Smooth muscle cell of the brain vasculature (primary cell): ENCODE data around the gene MAPK10.
"Not testable (repeated sequence)": the region's sequence is repeated elsewhere in the genome, so short reads cannot be mapped to it uniquely, and the experiment has no call there.

ENCODE experiments used
- DNase-seq: peaks from one replicate; pipeline ENCODE4 v3.0.0-alpha.2; 2012; ENCODE audit warnings: low read depth, low spot score

Gene MAPK10

DNA sequence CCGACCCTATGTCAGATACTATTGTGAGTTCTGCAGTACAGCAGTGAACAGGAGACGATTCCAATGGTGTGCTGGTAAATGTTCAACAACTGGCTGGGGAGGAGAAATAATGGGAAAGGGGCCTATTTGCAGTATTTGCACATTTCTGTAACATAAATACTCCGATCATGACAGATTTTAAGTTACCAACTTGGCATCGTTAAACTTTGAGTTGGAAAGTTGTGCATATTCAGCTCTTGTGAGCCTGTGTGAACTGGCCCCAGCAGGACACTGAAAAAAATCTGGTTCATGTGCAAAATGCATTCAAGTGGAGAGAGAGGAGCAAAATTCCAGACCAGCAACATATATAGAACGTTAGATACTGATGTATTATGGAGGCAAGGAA, 175.0 kb downstream of the MAPK10 start:
- DNase-seq, result no peak

DNA sequence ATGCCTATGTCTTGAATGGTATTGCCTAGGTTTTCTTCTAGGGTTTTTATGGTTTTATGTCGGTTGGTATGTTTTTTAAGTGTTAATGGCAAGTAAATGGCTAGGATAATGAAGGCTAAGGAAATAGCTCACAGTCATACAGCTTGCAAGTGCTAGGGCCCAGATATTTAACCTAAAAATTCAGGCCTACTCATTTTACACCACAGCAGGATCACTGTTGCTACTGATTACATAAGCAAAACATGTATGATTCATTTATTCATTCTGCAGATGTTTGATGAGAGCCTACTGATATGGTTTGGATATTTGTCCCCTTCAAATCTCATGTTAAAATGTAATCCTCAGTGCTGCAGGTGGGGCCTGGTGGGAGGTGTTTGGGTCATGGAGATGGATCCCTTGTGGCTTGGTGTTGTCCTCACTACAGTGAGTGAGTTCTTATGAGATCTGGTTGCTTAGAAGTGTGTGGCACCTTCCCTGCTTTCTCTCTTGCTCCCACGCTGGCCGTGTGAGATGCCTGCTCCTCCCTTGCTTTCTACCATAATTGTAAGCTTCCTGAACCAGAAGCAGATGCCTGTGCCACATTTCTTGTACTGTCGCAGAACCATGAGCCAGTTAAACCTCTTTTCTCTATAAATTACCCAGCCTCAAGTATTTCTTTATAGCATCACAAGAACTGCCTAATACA, 175.5 kb downstream of the MAPK10 start:
- DNase-seq, result no peak

DNA sequence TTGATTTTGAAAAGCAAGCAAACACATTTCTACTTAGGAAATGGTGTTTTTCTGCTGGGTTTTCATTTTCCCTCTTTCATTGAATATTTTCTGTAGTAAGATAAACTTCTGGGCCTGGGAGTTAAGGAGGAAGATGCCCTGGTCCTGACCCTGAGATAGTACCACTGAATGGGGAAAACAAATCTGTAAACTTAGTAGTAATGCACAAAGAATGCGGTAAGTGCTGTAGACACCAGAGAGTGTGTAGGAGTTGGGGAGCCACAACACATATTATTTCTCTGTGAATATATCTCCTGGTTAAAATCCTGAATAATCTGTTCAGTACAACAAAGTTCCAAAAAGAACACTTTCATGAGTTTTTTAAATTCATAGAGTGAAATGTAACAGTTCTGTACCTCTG, 178.3 kb downstream of the MAPK10 start:
- no peak for DNase-seq

DNA sequence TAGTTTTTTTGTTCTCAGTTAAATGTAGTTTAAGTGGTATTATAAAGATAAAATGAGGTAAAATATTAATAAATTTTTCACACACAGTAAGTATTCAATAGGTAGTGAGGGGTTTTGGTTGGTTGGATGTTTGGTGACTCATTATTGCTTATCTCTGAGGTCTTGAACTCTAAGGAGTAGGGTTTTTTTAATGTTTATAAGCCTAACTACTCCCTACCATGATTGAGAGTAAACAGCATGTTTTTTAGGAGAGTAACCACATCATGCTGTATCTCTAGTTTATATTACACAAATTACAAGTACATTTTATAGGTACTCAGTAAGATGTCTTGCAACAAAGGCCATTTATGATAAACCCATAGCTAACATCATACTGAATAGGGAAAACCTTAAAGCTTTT, 181.6 kb downstream of the MAPK10 start:
- DNase-seq, result no peak

DNA sequence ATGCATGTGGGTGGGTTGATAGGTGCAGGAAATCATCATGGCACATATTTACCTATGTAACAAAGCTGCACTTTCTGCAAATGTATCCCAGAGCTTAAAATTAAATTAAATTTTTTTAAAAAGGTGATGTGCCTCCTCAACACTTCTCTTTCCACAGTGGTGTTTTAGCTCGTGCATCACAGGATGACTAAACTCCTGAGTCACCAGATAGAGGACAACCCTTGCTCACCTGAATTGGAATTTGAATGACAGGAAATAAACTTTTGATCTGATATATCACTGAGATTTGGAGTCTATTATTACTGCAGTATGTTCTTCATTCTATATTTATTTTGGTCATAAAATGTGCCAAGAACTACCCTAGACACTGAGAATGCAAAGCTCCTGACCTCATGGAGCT, 185.3 kb downstream of the MAPK10 start:
- DNase-seq, result no peak

DNA sequence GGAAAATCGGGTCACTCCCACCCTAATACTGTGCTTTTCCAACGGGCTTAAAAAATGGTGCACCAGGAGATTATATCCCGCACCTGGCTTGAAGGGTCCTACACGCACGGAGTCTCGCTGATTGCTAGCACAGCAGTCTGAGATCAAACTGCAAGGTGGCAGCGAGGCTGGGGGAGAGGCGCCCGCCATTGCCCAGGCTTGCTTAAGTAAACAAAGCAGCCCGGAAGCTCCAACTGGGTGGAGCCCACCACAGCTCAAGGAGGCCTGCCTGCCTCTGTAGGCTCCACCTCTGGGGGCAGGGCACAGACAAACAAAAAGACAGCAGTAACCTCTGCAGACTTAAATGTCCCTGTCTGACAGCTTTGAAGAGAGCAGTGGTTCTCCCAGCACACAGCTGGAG, 191.5 kb downstream of the MAPK10 start:
- not testable (repeated sequence) for DNase-seq

DNA sequence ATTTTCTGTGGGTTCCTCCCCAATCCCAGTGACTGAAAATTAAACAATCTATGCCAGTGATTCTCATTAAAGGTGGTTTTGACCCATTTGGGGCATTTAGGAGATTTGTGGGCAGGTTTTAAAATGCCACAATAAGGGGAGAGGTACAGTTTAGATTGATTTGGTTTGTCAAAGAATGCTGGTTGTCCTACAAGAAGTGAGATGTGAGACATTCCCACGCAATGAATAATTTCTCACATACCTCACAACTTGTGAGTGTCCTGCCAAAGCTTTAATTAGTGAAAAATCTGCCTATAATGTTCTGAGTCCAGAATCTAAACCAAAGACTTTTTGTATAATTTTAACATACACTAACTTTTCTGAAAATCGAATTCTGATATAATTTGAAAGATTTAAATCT, 199.4 kb downstream of the MAPK10 start:
- no peak for DNase-seq

DNA sequence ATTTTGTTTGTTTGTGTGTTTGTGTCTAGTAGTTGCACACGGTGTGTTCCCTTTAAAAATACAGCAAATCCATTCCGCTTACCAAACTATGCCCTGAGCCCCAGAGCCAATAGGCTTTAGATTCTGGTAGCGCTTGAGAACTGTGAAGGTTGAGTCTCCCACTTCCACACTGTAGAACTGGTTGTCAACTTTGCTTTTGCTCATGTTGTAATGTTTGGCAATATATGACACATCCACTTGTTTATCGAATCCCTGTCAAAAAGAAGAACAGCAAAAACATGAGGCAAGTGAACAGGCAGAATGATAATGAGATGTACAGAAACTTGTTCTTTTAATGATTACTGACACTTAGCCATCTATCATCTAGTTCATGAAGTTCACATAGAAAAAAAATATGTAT, 200.6 kb downstream of the MAPK10 start:
- DNase-seq, result no peak

DNA sequence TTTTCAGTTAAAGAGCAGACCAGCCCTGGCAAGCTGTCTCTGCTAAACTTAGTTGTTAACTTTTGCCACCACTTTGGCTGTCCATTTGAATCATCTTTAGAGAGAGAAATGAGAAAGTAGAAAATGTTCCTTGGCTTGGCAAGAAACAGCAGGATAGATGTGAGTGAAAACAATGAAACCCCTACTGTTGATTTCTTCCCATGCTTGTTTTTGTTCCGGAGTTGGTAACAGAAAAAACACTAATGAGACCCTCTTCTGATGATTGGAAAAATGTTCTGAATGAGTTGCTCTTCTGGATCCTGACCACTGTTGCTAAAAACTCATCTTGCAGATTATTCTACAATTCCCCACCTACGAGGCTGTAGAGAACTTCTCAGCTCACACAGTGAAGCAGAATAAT, 203.3 kb downstream of the MAPK10 start:
- peak; percentile 28 for DNase-seq

DNA sequence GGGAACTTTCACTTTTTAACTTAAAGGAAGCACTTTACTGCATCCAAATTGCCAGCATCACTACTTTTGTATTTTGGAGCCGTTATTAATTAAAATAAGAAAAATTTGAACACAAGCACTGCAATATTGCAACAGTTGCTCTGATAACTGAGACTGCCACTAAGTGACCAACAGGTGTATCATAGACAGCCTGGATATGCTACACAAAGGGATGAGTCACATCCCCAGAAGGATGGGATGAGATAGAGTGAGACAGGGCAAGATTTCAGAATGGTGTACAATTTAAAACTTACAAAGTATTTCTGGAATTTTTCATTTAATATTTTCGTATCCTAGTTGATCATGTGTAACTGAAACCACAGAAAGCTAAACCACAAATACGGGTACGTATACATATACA, 204.1 kb downstream of the MAPK10 start:
- no peak for DNase-seq

DNA sequence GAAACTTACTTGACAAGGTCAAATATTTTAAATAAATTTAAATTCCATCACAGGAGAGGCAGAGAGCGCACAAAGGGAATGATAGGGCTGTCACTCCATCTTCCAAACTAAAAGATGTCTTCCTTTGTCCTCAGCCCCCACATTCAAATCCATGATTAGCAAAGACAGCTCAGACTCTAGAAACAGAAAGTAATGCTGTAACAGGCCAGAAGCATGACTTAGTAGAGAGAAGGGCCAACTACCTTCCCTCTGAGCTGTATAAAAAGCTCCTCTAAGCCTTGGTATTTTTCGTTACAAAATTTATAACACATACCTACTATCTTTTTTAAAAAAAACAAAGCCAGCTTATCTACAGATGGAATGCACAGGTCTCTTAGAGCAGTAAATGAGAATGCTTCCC, 207.4 kb downstream of the MAPK10 start:
- DNase-seq, result no peak

DNA sequence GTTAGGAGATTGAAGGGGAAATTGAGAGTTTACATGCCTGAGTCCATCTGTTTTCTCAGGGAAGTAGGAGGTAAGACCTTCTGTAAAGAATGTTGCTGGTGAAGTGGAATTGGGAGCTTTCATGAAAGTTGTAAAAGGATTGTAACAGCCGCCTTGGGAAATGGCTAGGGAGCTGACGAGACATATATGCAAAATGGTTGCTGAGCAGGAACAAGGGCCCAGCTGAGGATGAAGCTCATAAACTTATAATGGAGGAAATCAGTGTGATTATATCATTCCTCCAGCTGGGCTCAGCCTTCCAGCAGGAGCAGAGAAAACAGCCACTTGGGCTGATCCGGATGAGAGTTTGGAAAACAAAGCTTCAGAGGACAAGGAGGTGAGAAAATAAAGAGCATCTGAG, 208.7 kb downstream of the MAPK10 start:
- DNase-seq, result no peak

DNA sequence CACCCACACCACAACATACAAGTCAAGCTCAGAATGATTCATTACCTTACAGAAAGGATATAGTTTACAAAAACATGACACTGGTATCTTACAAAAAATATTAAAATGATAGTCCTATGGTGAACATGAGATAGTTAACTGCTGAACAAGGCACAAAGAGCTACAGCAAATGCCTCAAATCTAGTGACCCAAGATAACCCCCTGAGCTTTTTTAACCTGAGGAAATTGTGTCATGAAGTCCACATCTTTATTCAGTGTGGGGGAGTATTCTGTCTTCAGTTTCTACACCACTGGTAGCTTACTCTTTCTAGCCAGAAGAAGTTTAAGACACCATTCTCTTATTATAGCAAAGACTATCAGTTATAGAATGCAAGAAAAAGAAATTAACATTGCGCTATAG, 218.7 kb downstream of the MAPK10 start:
- DNase-seq, result no peak

DNA sequence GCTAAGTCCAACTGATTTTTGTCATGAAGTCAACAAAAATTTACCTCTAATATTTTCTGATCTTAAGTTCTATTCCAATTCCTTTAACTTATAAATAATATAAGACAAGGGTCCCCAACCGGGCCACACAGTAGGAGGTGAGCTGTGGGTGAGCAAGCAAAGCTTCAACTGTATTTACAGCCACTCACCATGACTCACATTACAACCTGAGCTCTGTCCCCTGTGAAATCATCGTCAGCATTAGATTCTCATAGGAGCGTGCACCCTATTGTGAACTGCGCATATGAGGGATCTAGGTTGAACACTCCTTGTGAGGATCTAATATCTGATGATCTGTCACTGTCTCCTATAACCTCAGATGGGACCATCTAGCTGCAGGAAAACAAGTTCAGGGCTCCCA, 227.4 kb downstream of the MAPK10 start:
- DNase-seq, result no peak

DNA sequence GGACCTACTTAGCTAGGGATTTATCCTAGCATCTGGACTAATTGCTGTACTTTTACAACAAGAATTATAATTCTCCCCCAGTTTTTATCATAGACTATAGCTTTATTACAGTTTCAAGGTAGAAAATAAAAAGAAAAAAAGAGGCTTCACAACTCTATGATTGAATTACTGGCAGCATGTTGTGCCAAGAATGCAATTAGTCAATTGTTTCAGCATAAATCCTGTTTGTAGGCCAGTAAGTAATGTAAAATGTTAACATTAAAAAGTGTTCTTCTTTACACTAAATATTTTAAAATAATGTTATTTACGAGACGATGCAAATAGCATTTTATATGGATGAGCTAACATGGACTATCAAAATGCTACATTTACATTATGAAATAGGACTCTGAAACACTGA, 228.4 kb downstream of the MAPK10 start:
- no peak for DNase-seq

DNA sequence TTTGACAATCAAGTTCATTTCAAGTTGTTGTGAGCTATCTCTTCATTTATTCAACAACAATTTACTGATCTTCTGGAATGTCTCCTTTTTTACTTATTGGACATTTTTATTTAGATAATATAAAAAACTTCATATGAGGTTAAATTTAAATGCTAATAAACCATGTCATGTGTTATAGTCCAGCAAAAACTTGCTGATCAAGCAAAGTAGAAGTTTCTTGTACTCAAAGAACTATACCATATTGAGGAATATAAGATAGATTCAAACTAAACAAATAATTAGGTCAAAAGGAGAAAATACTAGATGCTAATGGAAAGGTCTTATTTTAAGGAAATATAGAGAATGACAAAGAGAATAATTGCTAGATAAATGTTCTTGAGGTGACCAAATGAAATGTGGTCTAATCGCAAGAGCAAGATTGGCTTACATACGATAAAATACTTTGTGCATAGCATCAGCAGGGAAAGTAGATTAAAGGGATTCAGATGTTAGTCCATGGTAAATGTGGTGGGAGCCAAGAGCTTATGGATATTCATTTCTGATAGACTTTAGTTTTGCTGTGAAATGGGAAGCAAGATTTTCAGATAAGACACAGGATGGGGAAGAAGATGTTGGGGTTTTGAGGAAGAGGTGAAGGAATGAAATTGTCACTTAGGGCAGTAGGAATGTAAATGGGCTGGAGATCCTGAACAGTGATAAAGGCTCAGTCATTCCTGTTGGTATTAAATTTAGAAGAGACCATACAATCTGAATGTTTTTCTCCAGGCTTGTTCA, 229.5 kb downstream of the MAPK10 start:
- no peak for DNase-seq

DNA sequence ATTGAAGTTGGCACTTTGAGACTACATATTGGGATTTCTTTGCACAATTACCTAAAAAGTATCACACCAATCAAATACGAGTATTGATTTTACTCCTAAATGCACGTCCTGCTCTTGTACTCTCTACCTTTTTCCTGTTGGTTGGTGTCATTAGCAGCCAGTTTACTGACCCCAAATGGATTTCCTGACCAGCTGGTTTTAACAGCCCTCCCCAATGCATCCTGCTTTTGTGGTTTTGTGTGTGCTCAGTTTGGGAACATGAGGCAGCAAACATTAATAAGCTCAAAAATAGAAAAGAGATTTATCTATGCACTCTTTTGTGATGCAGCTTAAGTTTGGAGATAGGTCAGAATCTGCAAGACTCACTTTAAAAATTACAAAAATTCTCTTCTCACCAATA, 230.3 kb downstream of the MAPK10 start:
- DNase-seq, result no peak

DNA sequence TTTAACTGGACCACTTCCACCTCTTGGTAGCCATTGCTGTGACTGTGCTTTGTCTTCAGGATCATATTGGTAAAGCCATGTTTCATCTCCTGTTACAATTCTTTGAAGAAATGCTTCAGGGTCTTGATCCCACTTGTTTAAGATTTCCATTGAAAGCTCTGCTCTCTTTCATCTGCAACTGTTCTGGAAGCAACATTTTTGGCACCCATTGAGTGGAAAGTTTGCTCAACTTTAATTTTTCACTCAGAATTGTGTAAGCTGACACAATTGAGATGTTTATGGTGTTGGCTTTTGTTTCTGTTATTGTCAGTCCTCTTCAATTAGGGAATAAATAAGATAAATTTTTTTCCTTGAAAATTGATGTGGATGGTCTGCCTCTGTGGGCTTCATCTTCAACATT, 237.4 kb downstream of the MAPK10 start:
- no peak for DNase-seq

DNA sequence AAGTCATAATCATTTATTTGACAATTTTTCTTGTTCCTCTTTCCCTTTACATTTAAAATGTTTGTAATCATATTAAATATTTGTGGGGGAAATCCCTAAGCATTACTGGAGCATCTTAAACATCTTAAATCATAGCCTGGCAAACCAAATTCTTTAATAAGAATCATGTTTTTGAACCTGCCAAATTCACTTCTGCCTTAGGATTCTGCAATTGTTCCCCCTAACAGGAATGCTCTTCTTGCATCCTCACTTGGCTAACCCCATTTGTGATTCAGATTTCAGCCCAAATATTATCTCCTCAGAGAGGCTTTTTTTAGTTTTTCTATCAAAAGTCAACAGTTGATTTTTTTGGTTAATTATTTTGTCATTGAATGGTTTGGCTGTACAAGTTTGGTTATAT, 241.1 kb downstream of the MAPK10 start:
- no peak for DNase-seq

DNA sequence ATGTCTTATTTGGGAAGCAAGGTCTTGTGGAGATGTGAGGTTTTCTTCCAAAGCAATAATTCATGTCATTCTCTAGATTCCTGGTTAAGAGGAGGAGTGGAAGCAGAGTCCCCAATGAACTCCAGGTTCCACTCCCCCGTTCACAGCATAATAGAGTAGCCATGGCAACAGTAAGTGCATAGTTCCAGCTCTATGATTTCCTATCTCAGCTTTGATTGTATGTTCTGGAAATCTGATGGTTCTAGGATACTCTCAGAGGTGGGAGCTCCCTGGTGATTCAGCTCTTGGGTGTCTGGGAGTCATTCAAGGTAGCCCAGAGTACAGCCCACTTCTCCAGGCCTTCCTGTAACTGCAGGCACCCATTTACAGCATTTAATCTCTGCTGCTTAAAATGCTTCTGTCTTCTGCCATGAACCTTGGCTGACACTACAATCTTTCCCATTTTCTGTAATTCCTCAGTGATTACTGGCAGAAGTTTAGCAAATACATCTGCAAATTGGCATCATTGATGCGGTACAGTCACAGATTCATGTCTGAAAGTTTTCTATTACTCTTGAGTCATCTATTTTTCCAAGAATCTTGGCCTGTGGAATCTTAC, 242.0 kb downstream of the MAPK10 start:
- no peak for DNase-seq

DNA sequence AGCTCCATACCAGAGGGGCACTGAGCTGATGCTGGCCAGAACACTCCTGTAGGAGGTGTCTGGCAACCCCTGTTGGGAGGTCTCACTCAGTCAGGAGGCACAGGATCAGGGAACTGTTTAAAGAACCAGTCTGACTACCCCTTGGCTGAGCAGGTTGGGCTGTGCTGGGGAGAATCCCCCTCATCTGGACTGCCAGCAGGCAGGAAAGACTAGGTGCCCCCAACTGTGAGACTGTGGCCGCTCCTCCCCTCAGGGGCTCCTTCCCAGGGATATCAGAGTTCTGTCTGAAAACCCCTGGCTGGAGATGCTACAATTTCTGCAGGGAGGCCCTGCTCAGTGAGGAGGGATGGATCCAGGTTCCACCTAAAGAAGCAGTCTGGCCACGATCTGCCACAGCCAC, 245.3 kb downstream of the MAPK10 start:
- no peak for DNase-seq

DNA sequence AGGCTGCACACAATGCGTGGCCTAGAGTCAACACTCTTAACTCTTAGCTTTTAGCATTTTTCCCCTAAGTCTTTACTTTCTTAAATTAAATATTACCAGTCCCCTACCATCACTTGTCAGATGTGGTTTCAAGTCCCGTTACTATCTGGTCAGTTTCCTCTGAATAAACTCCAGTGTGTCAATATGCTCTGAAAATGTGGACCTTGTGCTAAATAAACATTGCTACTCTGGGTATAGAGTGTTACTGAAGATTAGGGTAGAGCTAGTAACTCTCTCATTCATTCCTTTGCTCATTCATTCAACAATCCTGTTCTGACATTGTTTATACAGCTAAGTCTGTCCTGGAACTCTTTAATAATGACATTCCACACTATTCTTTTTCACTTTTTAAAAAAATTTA, 251.0 kb downstream of the MAPK10 start:
- DNase-seq, result no peak

DNA sequence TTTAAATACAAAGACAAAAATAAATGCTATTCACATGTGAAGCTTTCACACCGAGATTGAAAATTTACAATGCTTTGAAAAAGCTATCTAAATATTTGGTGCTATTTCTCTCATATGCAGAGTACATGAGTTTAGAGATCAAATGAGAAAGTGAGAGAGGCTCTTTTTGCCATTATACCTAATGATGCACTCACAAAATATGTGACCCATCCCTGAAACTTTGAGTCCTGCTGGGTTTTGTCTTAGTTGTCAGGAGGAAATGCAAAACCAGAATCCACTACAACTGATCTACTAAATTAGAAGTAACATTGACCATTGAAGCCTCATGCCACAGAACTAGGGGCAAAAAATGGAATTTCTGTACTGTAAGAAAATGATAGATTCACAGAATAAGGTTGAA, 251.7 kb downstream of the MAPK10 start:
- DNase-seq, result no peak
